Limb (tissue), 2 donors: ENCODE measurements around the gene PILRA.
"Not testable (repeated sequence)": the region's sequence is repeated elsewhere in the genome, so short reads cannot be mapped to it uniquely, and the experiment has no call there.

Experiments used
- DNase-seq, 2 donors: peaks; one replicate each; pipeline ENCODE4 v3.0.0-alpha.2; 2016; ENCODE audit errors: extremely low spot score in 2 of 2

PILRA gene

GRCh38 chr7:100358027-100358856 lies 15.0 kb upstream of the PILRA start, which contains the start of gene PILRB:
TSS of gene PILRB (plus strand) at chr7:100358117. CDS start at chr7:100358303, 186 bp downstream.
- DNase-seq, result no peak

- DNase-seq, result no peak
These were observed 14.5 kb upstream of the PILRA start for GRCh38 chr7:100358857-100359212.

GRCh38 chr7:100360135-100360854 lies 13.0 kb upstream of the PILRA start:
- DNase-seq, result no peak

- DNase-seq, result no peak
These were observed 10.2 kb upstream of the PILRA start for GRCh38 chr7:100363098-100363497.

GRCh38 chr7:100363797-100364196 lies 9.5 kb upstream of the PILRA start:
- not testable (repeated sequence) for DNase-seq

- DNase-seq, result no peak
These were observed 8.8 kb upstream of the PILRA start for GRCh38 chr7:100364480-100364879.

- not testable (repeated sequence) for DNase-seq
These were observed 7.3 kb upstream of the PILRA start for GRCh38 chr7:100365998-100366367.

- no peak for DNase-seq
These were observed 6.7 kb upstream of the PILRA start for GRCh38 chr7:100366411-100367250.

- no peak for DNase-seq
These were observed 6.1 kb upstream of the PILRA start for GRCh38 chr7:100367251-100367620.

- DNase-seq, result no peak
These were observed 5.3 kb upstream of the PILRA start for GRCh38 chr7:100367676-100368613.

GRCh38 chr7:100369105-100369504 lies 4.2 kb upstream of the PILRA start:
- DNase-seq, result no peak

- DNase-seq, result no peak
These were observed 3.0 kb upstream of the PILRA start for GRCh38 chr7:100370303-100370702.

- no peak for DNase-seq
These were observed 2.5 kb upstream of the PILRA start for GRCh38 chr7:100370746-100371145.

GRCh38 chr7:100371561-100372171 lies 1.6 kb upstream of the PILRA start:
- DNase-seq, result no peak

GRCh38 chr7:100372256-100372655 lies 1.0 kb upstream of the PILRA start:
- no peak for DNase-seq

- DNase-seq, result no peak
These were observed 593 bp upstream of the PILRA start for GRCh38 chr7:100372694-100373093.

- not testable (repeated sequence) for DNase-seq
These were observed 747 bp downstream of the PILRA start for GRCh38 chr7:100373870-100374598.

GRCh38 chr7:100374601-100375000 lies 1.3 kb downstream of the PILRA start:
- DNase-seq, result no peak

- DNase-seq, result no peak
These were observed 2.8 kb downstream of the PILRA start for GRCh38 chr7:100376066-100376465.
